Activated CD4-positive, alpha-beta T cell treated with anti-CD3 and anti-CD28 coated beads, Interleukin-2, amount 50 U/mL, for 24 hours (primary cell): ENCODE measurements around the gene ARHGDIB.

ENCODE experiments used
- DNase-seq, 2 donors: peaks; one replicate each; pipeline ENCODE4 v3.0.0-alpha.2; 2020; ENCODE audit warnings: low read depth in 1 of 2, low spot score in 1 of 2

Gene ARHGDIB

GRCh38 chr12:14900521-14901227 is 60.7 kb downstream of the ARHGDIB start:
- no peak for DNase-seq

- DNase-seq, result no peak
These were observed 64.8 kb downstream of the ARHGDIB start for GRCh38 chr12:14896521-14897169.

- no peak for DNase-seq
These were observed 67.7 kb downstream of the ARHGDIB start for GRCh38 chr12:14893506-14894250.

- no peak for DNase-seq
These were observed 68.5 kb downstream of the ARHGDIB start for GRCh38 chr12:14892726-14893505.
